Esophagus (tissue), 2 donors: Measurements from ENCODE around the gene CEACAM4. TPM values are rescaled to one million over a fixed set of nuclear protein-coding genes. Genes with fewer than 3 reads are reported as not detected.
"Not testable (repeated sequence)": the region's sequence is repeated elsewhere in the genome, so short reads cannot be mapped to it uniquely, and the experiment has no call there.

Experiments
- H3K27ac ChIP-seq, 2 donors: one replicate each; pipeline ENCODE4 v1.5.1; 2013; ENCODE audit warnings: low read depth in 2 of 2, mild to moderate bottlenecking in 2 of 2, inconsistent platforms in 1 of 2, low read length in 1 of 2, moderate library complexity in 1 of 2
- H3K27me3 ChIP-seq, 2 donors: one replicate each; pipeline ENCODE4 v1.6.1; 2013; ENCODE audit warnings: low read length in 2 of 2, control low read depth in 1 of 2, mild to moderate bottlenecking in 1 of 2; ENCODE audit not compliant: insufficient read depth in 2 of 2, control insufficient read depth in 1 of 2
- H3K36me3 ChIP-seq, 2 donors: one replicate each; pipeline ENCODE4 v1.6.1; 2013; ENCODE audit warnings: low read length in 1 of 2; ENCODE audit not compliant: control insufficient read depth in 2 of 2, insufficient read depth in 2 of 2
- H3K4me1 ChIP-seq, 2 donors: one replicate each; pipeline ENCODE4 v1.6.1; 2013; ENCODE audit warnings: low read length in 1 of 2; ENCODE audit not compliant: control insufficient read depth in 2 of 2, insufficient read depth in 2 of 2
- H3K4me3 ChIP-seq, 2 donors: one replicate each; pipeline ENCODE4 v1.5.1; 2013; ENCODE audit warnings: low read length in 2 of 2, mild to moderate bottlenecking in 2 of 2, low read depth in 1 of 2, moderate library complexity in 1 of 2
- H3K9me3 ChIP-seq, 2 donors: one replicate each; pipeline ENCODE4 v1.6.1; 2013; ENCODE audit warnings: mild to moderate bottlenecking in 2 of 2, low read depth in 1 of 2, low read length in 1 of 2, moderate library complexity in 1 of 2; ENCODE audit not compliant: control insufficient read depth in 2 of 2, insufficient read depth in 1 of 2
- WGBS, 2 donors: extraction: QIAGEN DNeasy Blood & Tissue Kit; methylation state at CpG; one replicate each; pipeline ENCODE4 v1.1.7; 2013; 5-methylcytosine and 5-hydroxymethylcytosine counted together
- polyA plus RNA-seq, 2 donors: library from polyadenylated mRNA; stranded (reverse); fragments of 200-250 nt; gene quantifications; one replicate each; pipeline ENCODE4 v1.2.3, GENCODE V29; 2013
- donor health status: healthy with polysubstance abuse.
- donor health status: Bipolar disorder and iron deficiency.

The CEACAM4 gene
- polyA plus RNA-seq = under 1 TPM; 0.47 to 0.58 TPM

- Histone ChIP-seq H3K4me3 (no peak within 1 kb of the TSS), H3K27ac (no peak within 1 kb of the TSS), H3K36me3 (no peaks in the 10 kb centered on the region), H3K27me3 (no peaks in the 10 kb centered on the region), H3K4me1 (no peaks in the 10 kb centered on the region), H3K9me3 (no peaks in the 10 kb centered on the region)
- WGBS, 2 donors = 31 to 35% methylated on average over 7 of the region's 7 CpGs
These were observed at the start of gene CEACAM4 for GRCh38 chr19:41626877-41627276. TSS of gene CEACAM4 (minus strand) at chr19:41627074. CDS start at chr19:41626963, 111 bp downstream.

- Histone ChIP-seq H3K4me3 (no peak overlapping the region), H3K27me3 (peaks cover 0 to 4% of the 10 kb centered on the region in 2 donors), H3K4me1 (no peaks in the 10 kb centered on the region), H3K9me3 (peaks cover 0 to 3% of the 10 kb centered on the region in 2 donors), H3K27ac (peak overlapping the region in 1 of 2 donors; percentile 47), H3K36me3 (no peaks in the 10 kb centered on the region)
- 55 to 66% methylated on average over 5 of the region's 5 CpGs for WGBS, 2 donors
These were observed 44.6 kb upstream of the CEACAM4 start for GRCh38 chr19:41671486-41671885.

GRCh38 chr19:41670755-41671154 lies 43.9 kb upstream of the CEACAM4 start:
- Histone ChIP-seq H3K4me3 (no peak overlapping the region), H3K36me3 (no peaks in the 10 kb centered on the region), H3K27ac (no peak overlapping the region), H3K27me3 (peaks cover 0 to 4% of the 10 kb centered on the region in 2 donors), H3K9me3 (peaks cover 3 to 7% of the 10 kb centered on the region in 2 donors), H3K4me1 (no peaks in the 10 kb centered on the region)

GRCh38 chr19:41668315-41668714 lies 41.4 kb upstream of the CEACAM4 start:
- 61 to 69% methylated on average over 1 of the region's 1 CpG for WGBS, 2 donors
- no peaks in the 10 kb centered on the region for H3K4me1 ChIP-seq

GRCh38 chr19:41666075-41666474 lies 39.2 kb upstream of the CEACAM4 start:
- peaks cover 0 to 4% of the 10 kb centered on the region in 2 donors for H3K27me3 ChIP-seq
- no peaks in the 10 kb centered on the region for H3K36me3 ChIP-seq
- H3K9me3 ChIP-seq = peaks cover 3 to 8% of the 10 kb centered on the region in 2 donors
- no peak overlapping the region for H3K27ac ChIP-seq
- H3K4me3 ChIP-seq = no peak overlapping the region
- 54 to 68% methylated on average over 2 of the region's 2 CpGs for WGBS, 2 donors
- no peaks in the 10 kb centered on the region for H3K4me1 ChIP-seq

More at GRCh38 chr19:41668315-41668714, 41.4 kb upstream of the CEACAM4 start:
- Histone ChIP-seq H3K9me3 (peaks cover 3 to 8% of the 10 kb centered on the region in 2 donors), H3K4me3 (no peak overlapping the region), H3K36me3 (no peaks in the 10 kb centered on the region), H3K27me3 (peaks cover 0 to 4% of the 10 kb centered on the region in 2 donors), H3K27ac (no peak overlapping the region)

- no peaks in the 10 kb centered on the region for H3K4me1 ChIP-seq
- WGBS, 2 donors = 27 to 32% methylated on average over 2 of the region's 2 CpGs
These were observed 30.3 kb upstream of the CEACAM4 start for GRCh38 chr19:41657157-41657556.

GRCh38 chr19:41656756-41657155 lies 29.9 kb upstream of the CEACAM4 start:
- WGBS, 2 donors = 65 to 68% methylated on average over 2 of the region's 2 CpGs
- H3K4me3 ChIP-seq, H3K9me3 ChIP-seq, H3K36me3 ChIP-seq, H3K27me3 ChIP-seq, H3K4me1 ChIP-seq: not testable (repeated sequence)
- peak overlapping the region; percentile 1 to 65 for H3K27ac ChIP-seq

More at GRCh38 chr19:41657157-41657556, 30.3 kb upstream of the CEACAM4 start:
- Histone ChIP-seq H3K27ac (peak overlapping the region; percentile 27 to 86), H3K4me3 (peak overlapping the region in 1 of 2 donors; percentile 19), H3K36me3 (no peaks in the 10 kb centered on the region), H3K9me3 (no peaks in the 10 kb centered on the region), H3K27me3 (no peaks in the 10 kb centered on the region)

- WGBS, 2 donors = 64 to 68% methylated on average over 5 of the region's 5 CpGs
- H3K9me3 ChIP-seq = no peaks in the 10 kb centered on the region
- H3K4me1 ChIP-seq = no peaks in the 10 kb centered on the region
- H3K36me3 ChIP-seq = peaks cover 0 to 2% of the 10 kb centered on the region in 2 donors
- no peaks in the 10 kb centered on the region for H3K27me3 ChIP-seq
- no peak overlapping the region for H3K27ac ChIP-seq
- no peak overlapping the region for H3K4me3 ChIP-seq
These were observed 25.4 kb upstream of the CEACAM4 start for GRCh38 chr19:41652250-41652649.

GRCh38 chr19:41649827-41650226 lies 23.0 kb upstream of the CEACAM4 start:
- H3K27me3 ChIP-seq = no peaks in the 10 kb centered on the region
- H3K36me3 ChIP-seq = peaks cover 0 to 2% of the 10 kb centered on the region in 2 donors
- H3K27ac ChIP-seq = peak overlapping the region in 1 of 2 donors; percentile 10
- no peak overlapping the region for H3K4me3 ChIP-seq
- no peaks in the 10 kb centered on the region for H3K9me3 ChIP-seq
- H3K4me1 ChIP-seq = no peaks in the 10 kb centered on the region
- WGBS, 2 donors = 35 to 40% methylated on average over 3 of the region's 3 CpGs

- 36 to 51% methylated on average over 14 of the region's 14 CpGs for WGBS, 2 donors
- Histone ChIP-seq H3K27me3 (no peaks in the 10 kb centered on the region), H3K4me3 (no peak overlapping the region), H3K27ac (no peak overlapping the region), H3K36me3 (peaks cover 0 to 2% of the 10 kb centered on the region in 2 donors), H3K4me1 (no peaks in the 10 kb centered on the region), H3K9me3 (no peaks in the 10 kb centered on the region)
These were observed 19.8 kb upstream of the CEACAM4 start for GRCh38 chr19:41646589-41647204.
